Amniotic stem cell (primary cell): ENCODE measurements around the gene IL1RAPL2.
"Not testable (repeated sequence)": the region's sequence is repeated elsewhere in the genome, so short reads cannot be mapped to it uniquely, and the experiment has no call there.

ENCODE experiments used
- DNase-seq: peaks from one replicate; lab custom pipeline; 2025; lab: John Stamatoyannopoulos, UW

IL1RAPL2 gene

DNA sequence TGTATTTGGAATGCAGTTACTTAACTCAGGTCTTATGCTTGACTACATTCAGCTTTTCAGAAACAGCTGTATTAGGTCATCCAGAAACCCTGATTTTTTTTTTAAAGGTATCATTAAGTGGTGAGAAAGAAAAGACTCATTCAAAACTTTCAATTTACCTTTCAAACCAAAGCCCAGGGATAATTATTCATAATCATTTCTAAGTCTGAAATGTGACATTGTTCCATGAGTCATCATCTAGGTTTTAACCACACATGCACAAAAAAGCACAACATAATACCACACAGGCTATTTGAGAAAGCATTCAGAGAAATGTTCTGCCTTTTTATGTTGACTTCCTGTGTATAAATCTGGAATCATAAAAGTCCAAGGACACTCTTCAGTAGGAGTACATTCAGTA, 288.2 kb downstream of the IL1RAPL2 start:
- no peak for DNase-seq

- no peak for DNase-seq
These were observed 288.9 kb downstream of the IL1RAPL2 start for GRCh38 chrX:104854790-104855340.

- no peak for DNase-seq
These were observed 297.5 kb downstream of the IL1RAPL2 start for GRCh38 chrX:104863466-104863865.

DNA sequence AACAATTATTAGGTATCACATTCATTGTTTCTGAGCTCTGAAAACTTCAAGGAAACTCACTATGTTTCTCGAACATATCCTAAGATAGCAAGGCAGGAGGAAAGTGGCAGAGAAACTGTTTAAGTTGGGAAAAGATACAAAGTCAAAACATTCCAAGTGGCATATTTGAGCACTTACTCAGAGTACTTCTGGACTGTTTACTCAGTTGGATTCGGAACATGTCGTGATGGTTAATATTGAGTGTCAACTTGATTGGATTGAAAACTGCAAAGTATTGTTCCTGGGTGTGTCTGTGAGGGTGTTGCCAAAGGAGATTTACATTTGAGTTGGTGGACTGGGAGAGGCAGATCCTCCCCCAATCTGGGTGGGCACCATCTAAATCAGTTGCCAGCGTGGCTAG, 298.3 kb downstream of the IL1RAPL2 start:
- no peak for DNase-seq

GRCh38 chrX:104877504-104877903, 311.5 kb downstream of the IL1RAPL2 start:
- DNase-seq, result no peak

DNA sequence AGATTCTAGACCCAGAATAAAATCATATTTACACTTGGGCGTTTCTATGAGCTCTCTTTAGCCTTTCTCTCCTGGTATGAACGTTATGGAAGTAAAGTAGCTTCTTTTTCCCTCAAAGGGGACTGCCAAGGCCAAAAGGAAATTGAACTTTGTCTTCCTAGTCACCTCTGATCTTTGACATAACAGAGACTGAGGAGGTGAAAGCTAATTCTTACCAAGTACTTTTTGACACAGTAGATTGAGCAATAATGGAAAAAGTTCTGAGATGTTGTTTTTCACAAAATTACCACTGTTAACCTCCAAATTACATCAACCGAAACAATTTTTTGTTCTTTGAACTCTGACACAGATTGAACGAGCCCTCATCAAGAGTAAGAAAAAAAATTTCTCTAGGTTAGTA, 336.1 kb downstream of the IL1RAPL2 start:
- DNase-seq, result no peak

GRCh38 chrX:104909694-104910093, 343.7 kb downstream of the IL1RAPL2 start:
- DNase-seq, result not testable (repeated sequence)

- DNase-seq, result no peak
These were observed 347.3 kb downstream of the IL1RAPL2 start for GRCh38 chrX:104913348-104913747.

GRCh38 chrX:104914686-104915085, 348.7 kb downstream of the IL1RAPL2 start:
- not testable (repeated sequence) for DNase-seq

GRCh38 chrX:104918122-104918521, 352.1 kb downstream of the IL1RAPL2 start:
- DNase-seq, result no peak

GRCh38 chrX:104921584-104922205, 355.7 kb downstream of the IL1RAPL2 start:
- no peak for DNase-seq

- DNase-seq, result no peak
These were observed 356.2 kb downstream of the IL1RAPL2 start for GRCh38 chrX:104922206-104922621.

GRCh38 chrX:104929324-104929723, 363.3 kb downstream of the IL1RAPL2 start:
- DNase-seq, result no peak

DNA sequence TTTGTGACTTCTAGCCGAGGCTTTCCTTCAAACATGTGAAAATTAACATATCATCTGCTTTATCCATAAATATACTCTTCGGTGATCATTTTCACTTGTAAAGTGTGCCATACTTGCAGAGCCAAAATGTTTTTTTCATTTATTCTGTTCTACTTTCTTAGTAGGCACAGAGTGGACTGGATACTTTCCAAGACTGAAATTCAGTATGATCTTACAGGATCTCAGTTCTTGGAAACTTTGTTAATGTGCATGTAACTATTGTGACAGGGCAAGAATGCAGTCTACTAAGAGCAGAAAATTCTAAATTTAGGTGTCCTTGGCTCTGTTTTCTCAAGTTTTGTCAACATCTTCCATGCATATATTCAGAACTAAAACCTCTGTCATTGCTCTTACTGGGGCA, 369.6 kb downstream of the IL1RAPL2 start:
- no peak for DNase-seq

GRCh38 chrX:104953251-104953650, 387.3 kb downstream of the IL1RAPL2 start:
- no peak for DNase-seq

- no peak for DNase-seq
These were observed 395.9 kb downstream of the IL1RAPL2 start for GRCh38 chrX:104961926-104962325.

DNA sequence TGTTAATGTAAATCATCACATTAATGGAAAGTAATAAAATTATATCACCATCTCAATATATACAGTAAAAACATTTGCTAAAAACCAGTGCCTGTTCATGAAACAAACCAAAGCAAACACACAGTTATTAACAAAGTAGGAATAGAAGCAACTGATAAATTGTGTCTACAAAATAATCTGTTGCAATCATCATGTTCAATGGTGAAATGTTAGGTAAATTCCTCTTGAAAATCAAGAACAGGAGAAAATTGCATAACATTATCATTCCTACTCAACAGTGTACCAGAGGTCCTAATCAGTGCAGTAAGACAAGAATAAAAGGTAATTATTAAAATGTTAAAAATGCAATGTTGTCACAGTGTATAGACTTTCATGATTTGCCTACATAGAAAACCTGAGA, 402.2 kb downstream of the IL1RAPL2 start:
- DNase-seq, result no peak

DNA sequence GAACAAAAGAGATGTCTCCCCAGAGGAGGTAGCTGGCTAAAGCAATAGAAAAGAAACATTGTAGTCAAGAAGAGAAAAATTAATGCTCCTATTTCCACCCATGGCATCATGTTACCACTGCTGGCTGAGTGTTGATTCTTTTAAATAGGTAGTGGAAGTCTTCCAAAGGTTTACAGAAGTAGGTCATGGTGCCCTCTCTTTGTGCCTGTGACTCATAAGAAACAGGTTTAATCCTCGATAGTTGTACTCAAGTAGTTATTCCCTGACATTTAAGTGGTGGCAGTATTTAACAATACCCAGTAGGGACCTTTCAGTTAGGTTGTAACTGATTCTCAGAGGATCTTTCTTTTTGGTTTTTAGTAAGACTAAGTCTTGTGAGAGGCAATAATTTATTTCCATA, 406.7 kb downstream of the IL1RAPL2 start:
- DNase-seq, result no peak

GRCh38 chrX:104987063-104987462, 421.1 kb downstream of the IL1RAPL2 start:
- no peak for DNase-seq

- no peak for DNase-seq
These were observed 422.0 kb downstream of the IL1RAPL2 start for GRCh38 chrX:104988038-104988437.

GRCh38 chrX:104995546-104995945, 429.5 kb downstream of the IL1RAPL2 start:
- DNase-seq, result no peak

GRCh38 chrX:105006103-105006502, 440.1 kb downstream of the IL1RAPL2 start:
- DNase-seq, result no peak

DNA sequence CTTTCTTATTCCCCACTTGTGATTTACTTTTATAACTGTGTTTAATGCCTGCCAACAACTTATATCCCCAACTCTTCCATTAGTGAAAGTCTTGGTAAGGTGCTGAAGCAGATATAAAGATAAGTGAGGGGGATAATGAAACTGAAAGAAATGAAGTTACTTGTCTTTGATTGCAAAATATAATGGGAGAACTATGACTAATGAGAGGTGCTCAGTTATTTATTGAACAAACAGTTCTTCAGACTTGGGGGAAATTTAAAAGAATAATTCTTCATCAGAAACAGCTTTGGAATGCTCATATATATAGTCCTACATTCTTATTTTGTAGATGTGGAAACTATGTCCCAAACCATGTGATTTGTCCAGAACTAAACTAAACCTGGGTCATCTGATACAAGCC, 441.0 kb downstream of the IL1RAPL2 start:
- no peak for DNase-seq

DNA sequence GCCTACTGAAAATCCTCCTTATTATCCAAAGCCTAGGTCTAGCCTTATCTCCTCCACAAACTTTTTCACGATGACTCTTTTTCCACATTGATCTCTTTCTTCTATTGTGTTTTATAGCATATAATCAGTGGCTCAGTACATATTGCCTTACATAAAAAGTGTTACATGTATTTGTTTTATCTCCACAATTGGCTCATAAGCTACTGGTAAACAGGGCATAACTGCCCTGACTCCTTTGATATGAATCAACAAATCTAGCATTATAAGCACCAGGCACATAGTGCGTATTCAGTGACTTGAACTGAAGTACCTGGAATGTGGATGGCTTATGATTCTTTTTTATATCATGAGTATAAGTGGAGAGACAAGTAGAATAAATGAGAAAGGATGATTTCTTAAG, 447.7 kb downstream of the IL1RAPL2 start:
- no peak for DNase-seq
